Right hindlimb (tissue), 1 donor: ENCODE results near the gene EMC8.
"Not testable (repeated sequence)": the region's sequence is repeated elsewhere in the genome, so short reads cannot be mapped to it uniquely, and the experiment has no call there.

Source experiments
- DNase-seq: peaks from one replicate; pipeline ENCODE4 v3.0.0-alpha.2; 2018

EMC8 gene

GRCh38 chr16:85812031-85812807, 12.9 kb upstream of the EMC8 start:
- DNase-seq: no peak

- no peak for DNase-seq
Observed at GRCh38 chr16:85810742-85811115, 11.4 kb upstream of the EMC8 start.

GRCh38 chr16:85810097-85810741, 10.9 kb upstream of the EMC8 start:
- no peak for DNase-seq

- DNase-seq: no peak
Observed at GRCh38 chr16:85809645-85810044, 10.3 kb upstream of the EMC8 start.

- DNase-seq: no peak
Observed at GRCh38 chr16:85808926-85809325, 9.6 kb upstream of the EMC8 start.

- not testable (repeated sequence) for DNase-seq
Observed at GRCh38 chr16:85808104-85808503, 8.8 kb upstream of the EMC8 start.

- not testable (repeated sequence) for DNase-seq
Observed at GRCh38 chr16:85807340-85807739, 8.0 kb upstream of the EMC8 start.

GRCh38 chr16:85806539-85806938, 7.2 kb upstream of the EMC8 start:
- DNase-seq: no peak

GRCh38 chr16:85805442-85806045, 6.2 kb upstream of the EMC8 start:
- no peak for DNase-seq

GRCh38 chr16:85803570-85803969, 4.2 kb upstream of the EMC8 start:
- no peak for DNase-seq

- DNase-seq: no peak
Observed at GRCh38 chr16:85800321-85800669, 951 bp upstream of the EMC8 start.

GRCh38 chr16:85798901-85799496, 345 bp downstream of the EMC8 start:
- DNase-seq: peak; percentile 50

GRCh38 chr16:85798283-85798776, 1.0 kb downstream of the EMC8 start:
- DNase-seq: no peak

GRCh38 chr16:85796599-85796998, 2.7 kb downstream of the EMC8 start:
- DNase-seq: no peak

GRCh38 chr16:85796152-85796551, 3.2 kb downstream of the EMC8 start:
- no peak for DNase-seq

- no peak for DNase-seq
Observed at GRCh38 chr16:85794696-85795095, 4.6 kb downstream of the EMC8 start.

GRCh38 chr16:85793662-85794298, 5.6 kb downstream of the EMC8 start:
- no peak for DNase-seq

GRCh38 chr16:85789773-85790172, 9.6 kb downstream of the EMC8 start:
- DNase-seq: no peak

GRCh38 chr16:85788819-85789218, 10.5 kb downstream of the EMC8 start:
- DNase-seq: no peak

GRCh38 chr16:85785927-85786326, 13.4 kb downstream of the EMC8 start:
- no peak for DNase-seq

- no peak for DNase-seq
Observed at GRCh38 chr16:85784813-85785212, 14.5 kb downstream of the EMC8 start.

GRCh38 chr16:85783441-85783840, 15.9 kb downstream of the EMC8 start:
- no peak for DNase-seq

GRCh38 chr16:85782451-85782850, 16.9 kb downstream of the EMC8 start:
- no peak for DNase-seq
